HepG2 (cell line): ENCODE data around the gene NEMF. TPM values are rescaled to one million over a fixed set of nuclear protein-coding genes. Genes with fewer than 3 reads are reported as not detected.

Source experiments
- DDIT3 ChIP-seq: sonication (generic); formaldehyde crosslinking; IDR thresholded peaks from 2 replicates; pipeline ENCODE4 v1.4.0; 2020; ENCODE audit warnings: mild to moderate bottlenecking, missing genetic modification reagents
- HNF1A ChIP-seq, 2 experiments: sonication (generic) in 1 of 2; formaldehyde crosslinking in 1 of 2; IDR thresholded peaks; 2 replicates each; pipeline versions ENCODE4 v1.4.0 to v1.6.1; 2016 to 2020; ENCODE audit warnings: borderline replicate concordance in 1 of 2, low read depth in 1 of 2, mild to moderate bottlenecking in 1 of 2, missing genetic modification reagents in 1 of 2
- MEIS1 ChIP-seq: sonication (generic); formaldehyde crosslinking; IDR thresholded peaks from 2 replicates; pipeline ENCODE4 v1.9.0; 2021; ENCODE audit warnings: mild to moderate bottlenecking, missing genetic modification reagents, moderate library complexity, borderline replicate concordance
- PBX2 ChIP-seq: IDR thresholded peaks from 2 replicates; pipeline ENCODE4 v1.6.1; 2016; ENCODE audit warnings: control low read depth
- PHF5A ChIP-seq: IDR thresholded peaks from one replicate; pipeline ENCODE4 v1.6.1; 2018; ENCODE audit warnings: low read depth, missing genetic modification reagents; ENCODE audit not compliant: unreplicated experiment
- STAG1 ChIP-seq: sonication (generic); formaldehyde crosslinking; IDR thresholded peaks from 2 replicates; pipeline ENCODE4 v1.4.0; 2020; ENCODE audit warnings: missing genetic modification reagents
- SUZ12 ChIP-seq: fragments of 150-350 bp; IDR thresholded peaks from 2 replicates; pipeline ENCODE4 v1.6.1; 2014; ENCODE audit warnings: low read depth, low read length
- TRIM24 ChIP-seq: sonication (generic); formaldehyde crosslinking; IDR thresholded peaks from 2 replicates; pipeline ENCODE4 v1.8.0; 2022; ENCODE audit warnings: mild to moderate bottlenecking, missing genetic modification reagents
- UBTF ChIP-seq: sonication (generic); formaldehyde crosslinking; IDR thresholded peaks from 2 replicates; pipeline ENCODE4 v1.4.0; 2020; ENCODE audit warnings: mild to moderate bottlenecking, missing genetic modification reagents
- ZBED4 ChIP-seq: sonication (generic); formaldehyde crosslinking; IDR thresholded peaks from 2 replicates; pipeline ENCODE4 v1.4.0; 2020; ENCODE audit warnings: missing genetic modification reagents, borderline replicate concordance
- ZBTB10 ChIP-seq: sonication (generic); formaldehyde crosslinking; IDR thresholded peaks from 2 replicates; pipeline ENCODE4 v1.4.0; 2020; ENCODE audit warnings: missing genetic modification reagents, borderline replicate concordance
- ZNF136 ChIP-seq: sonication (generic); formaldehyde crosslinking; IDR thresholded peaks from 2 replicates; pipeline ENCODE4 v1.8.1; 2022; ENCODE audit warnings: low read depth, mild to moderate bottlenecking, moderate library complexity, missing genetic modification reagents
- polyA plus RNA-seq, 8 experiments: library from polyadenylated mRNA; depleted of rRNA in 3 of 8; stranded (reverse) in 7 of 8; unstranded in 1 of 8; fragments of >200 nt; fragmentation: Illumina TruSeq in 4 of 8; extraction: Trizol in 4 of 8; gene quantifications; 2 replicates each; pipeline versions ENCODE4 v1.2.1 to v1.2.3, GENCODE V29; 2011 to 2016; ENCODE audit warnings: low read depth in 4 of 8, missing spikeins in 1 of 8, mixed read lengths in 1 of 8; ENCODE audit not compliant: insufficient read depth in 1 of 8
- total RNA-seq, 5 experiments: library from RNA; depleted of rRNA; stranded (reverse); fragments of >200 nt; fragmentation: Illumina TruSeq; extraction: Trizol; gene quantifications; 2 replicates each; pipeline ENCODE4 v1.2.3, GENCODE V29; 2016; ENCODE audit warnings: low read depth in 1 of 5

The NEMF gene
- total and polyA plus RNA-seq, 2 of the 13 experiments (the other 11 are each of a cell fraction or from before 2014, with no cell fraction given) = 21.3 to 57.9 TPM

GRCh38 chr14:49862089-49862673, 9.6 kb upstream of the NEMF start (continued):
- TF ChIP-seq ZBED4 (CRISPR knock-in tag) = no peak; the same call in 1 of the 2 replicates
- TF ChIP-seq DDIT3 = no peak
- TF ChIP-seq STAG1 (CRISPR knock-in tag) = peak; percentile 59
- no peak for TF ChIP-seq HNF1A (IDR thresholded peaks at IDR 0.05; ENCODE audit: low read depth)
- no peak for TF ChIP-seq HNF1A (CRISPR knock-in tag; IDR thresholded peaks at IDR 0.05; ENCODE audit: borderline replicate concordance)
- no peak for TF ChIP-seq TRIM24 (CRISPR knock-in tag)
- no peak for TF ChIP-seq PBX2 (CRISPR knock-in tag)
- no peak for TF ChIP-seq ZNF136 (CRISPR knock-in tag)
- peak; percentile 59; the same call in 1 of the 2 replicates for TF ChIP-seq UBTF (CRISPR knock-in tag)
- 0 out of 2 replicates have a peak, but pooled peaks have one; percentile 11 for TF ChIP-seq MEIS1 (CRISPR knock-in tag)
- no peak for TF ChIP-seq PHF5A
- TF ChIP-seq SUZ12 = no peak
- peak; percentile 8; the same call in 1 of the 2 replicates for TF ChIP-seq ZBTB10 (CRISPR knock-in tag)
